Cardiac muscle cell (in vitro differentiated cells and primary cell): ENCODE results near the gene PUM2. TPM values are rescaled to one million over a fixed set of nuclear protein-coding genes. Genes with fewer than 3 reads are reported as not detected.

Experiments
- DNase-seq, 2 donors: peaks; one replicate each; pipeline versions ENCODE4 v3.0.0 to v3.0.0-alpha.2; 2010 to 2017; ENCODE audit warnings: low read depth in 1 of 2, low spot score in 1 of 2
- H3K27ac ChIP-seq: fragments of 200-600 bp; sonication (generic); 2 replicates; pipeline ENCODE4 v1.5.1; 2016
- H3K27me3 ChIP-seq: fragments of 200-600 bp; sonication (generic); 2 replicates; pipeline ENCODE4 v1.6.0; 2016; ENCODE audit warnings: control low read depth
- H3K36me3 ChIP-seq: fragments of 200-600 bp; sonication (generic); 2 replicates; pipeline ENCODE4 v1.5.1; 2016; ENCODE audit warnings: control low read depth
- H3K4me1 ChIP-seq: fragments of 200-600 bp; sonication (generic); 2 replicates; pipeline ENCODE4 v1.8.1; 2017; ENCODE audit warnings: low read depth, mild to moderate bottlenecking, mixed run types
- H3K4me3 ChIP-seq: fragments of 200-600 bp; sonication (generic); 2 replicates; pipeline ENCODE4 v1.5.1; 2016; ENCODE audit warnings: mild to moderate bottlenecking
- H3K9me3 ChIP-seq: fragments of 200-600 bp; sonication (generic); 2 replicates; pipeline ENCODE4 v1.5.1; 2017; ENCODE audit warnings: low read depth, mild to moderate bottlenecking, control low read depth
- CTCF ChIP-seq: IDR thresholded peaks from 2 replicates; pipeline ENCODE4 v1.5.1; 2012; ENCODE audit warnings: low read depth, mild to moderate bottlenecking, low read length
- polyA plus RNA-seq: library from polyadenylated mRNA; unstranded; fragments of >200 nt; fragmentation: Nextera tagmentation; extraction: Ambion mirVana; gene quantifications from 2 replicates; pipeline ENCODE4 v1.2.1, GENCODE V29; 2016
- total RNA-seq: library from RNA; depleted of rRNA; stranded (reverse); fragments of >200 nt; gene quantifications from 2 replicates; pipeline ENCODE4 v1.2.3, GENCODE V29; 2016

Gene PUM2
- total and polyA plus RNA-seq, 2 experiments from 2014 or later: 20.1 to 35.8 TPM

- no peak for DNase-seq
- no peak overlapping the region for H3K27ac ChIP-seq
- no peak for TF ChIP-seq CTCF
- no peaks in the 10 kb centered on the region for H3K36me3 ChIP-seq
- no peaks in the 10 kb centered on the region for H3K27me3 ChIP-seq
- H3K4me1 ChIP-seq: no peaks in the 10 kb centered on the region
- H3K4me3 ChIP-seq: no peak overlapping the region
- no peaks in the 10 kb centered on the region for H3K9me3 ChIP-seq
Measured at GRCh38 chr2:20231598-20232026, 119.0 kb downstream of the PUM2 start.

DNA sequence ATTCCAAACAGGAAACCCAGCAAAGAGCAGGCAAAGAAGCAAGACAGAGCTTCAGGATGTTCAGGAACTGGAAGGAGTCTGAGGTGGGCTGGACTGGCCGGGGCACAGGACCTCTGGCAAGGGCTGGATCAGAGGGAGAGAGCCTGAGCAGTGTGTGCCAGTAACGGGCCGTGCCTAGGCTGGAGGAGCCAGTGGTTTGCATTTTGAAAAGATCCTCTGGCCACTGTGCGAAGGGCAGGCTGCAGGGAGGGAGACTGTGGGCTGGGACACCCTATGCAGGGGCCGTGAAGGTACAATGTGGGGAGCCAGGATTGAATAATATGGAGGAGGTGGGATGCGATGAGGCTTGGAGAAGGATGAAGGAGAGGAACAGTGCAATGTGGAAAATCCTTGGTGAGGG lies 119.5 kb downstream of the PUM2 start:
- no peak for TF ChIP-seq CTCF
- no peak overlapping the region for H3K27ac ChIP-seq
- no peaks in the 10 kb centered on the region for H3K4me1 ChIP-seq
- H3K9me3 ChIP-seq: no peaks in the 10 kb centered on the region
- no peaks in the 10 kb centered on the region for H3K36me3 ChIP-seq
- H3K4me3 ChIP-seq: no peak overlapping the region
- DNase-seq: no peak
- no peaks in the 10 kb centered on the region for H3K27me3 ChIP-seq

DNA sequence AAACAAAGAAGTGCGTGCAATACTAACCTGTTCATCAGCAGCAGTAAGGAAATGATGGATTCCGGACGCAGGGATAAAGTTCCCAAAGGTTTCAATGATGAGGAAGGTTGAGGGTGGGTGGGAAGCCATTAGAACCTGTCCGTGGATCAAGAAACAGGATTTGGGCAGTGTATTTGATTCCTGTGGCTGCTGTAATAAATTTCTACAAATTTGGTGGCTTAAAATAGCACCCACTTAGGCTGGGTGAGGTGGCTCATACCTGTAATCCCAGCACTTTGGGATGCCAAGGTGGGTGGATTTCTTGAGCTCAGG lies 120.6 kb downstream of the PUM2 start:
- DNase-seq: no peak
- H3K4me1 ChIP-seq: no peaks in the 10 kb centered on the region
- no peaks in the 10 kb centered on the region for H3K27me3 ChIP-seq

GRCh38 chr2:20229322-20230113 lies 121.1 kb downstream of the PUM2 start:
- Histone ChIP-seq H3K27ac (no peak overlapping the region), H3K9me3 (no peaks in the 10 kb centered on the region), H3K4me1 (no peaks in the 10 kb centered on the region), H3K27me3 (no peaks in the 10 kb centered on the region), H3K4me3 (no peak overlapping the region), H3K36me3 (no peaks in the 10 kb centered on the region)
- DNase-seq: peak in 1 of 2 donors; percentile 31
- no peak for TF ChIP-seq CTCF

More for the DNA sequence above, 120.6 kb downstream of the PUM2 start:
- no peak overlapping the region for H3K4me3 ChIP-seq
- no peak overlapping the region for H3K27ac ChIP-seq
- H3K36me3 ChIP-seq: no peaks in the 10 kb centered on the region
- H3K9me3 ChIP-seq: no peaks in the 10 kb centered on the region
- no peak for TF ChIP-seq CTCF

GRCh38 chr2:20227894-20228505 lies 122.6 kb downstream of the PUM2 start:
- H3K27ac ChIP-seq: no peak overlapping the region
- DNase-seq: no peak
- no peak for TF ChIP-seq CTCF

More at GRCh38 chr2:20227894-20228505, 122.6 kb downstream of the PUM2 start:
- Histone ChIP-seq H3K4me3 (no peak overlapping the region), H3K36me3 (no peaks in the 10 kb centered on the region), H3K4me1 (no peaks in the 10 kb centered on the region), H3K27me3 (peaks cover under 1% of the 10 kb centered on the region), H3K9me3 (no peaks in the 10 kb centered on the region)
